Stomach smooth muscle (tissue), 2 donors: Measurements from ENCODE around the gene INTS4.
"Not testable (repeated sequence)": the region's sequence is repeated elsewhere in the genome, so short reads cannot be mapped to it uniquely, and the experiment has no call there.

Source experiments
- H3K27ac ChIP-seq: one replicate; pipeline ENCODE4 v1.7.0; 2013; ENCODE audit warnings: mild to moderate bottlenecking, low read length, inconsistent platforms
- H3K27me3 ChIP-seq, 2 donors: one replicate each; pipeline ENCODE4 v1.7.0; 2013; ENCODE audit warnings: low read length in 2 of 2; ENCODE audit not compliant: insufficient read depth in 2 of 2, control insufficient read depth in 1 of 2
- H3K36me3 ChIP-seq, 2 donors: one replicate each; pipeline ENCODE4 v1.7.0; 2013; ENCODE audit warnings: low read length in 2 of 2; ENCODE audit not compliant: control insufficient read depth in 2 of 2, insufficient read depth in 2 of 2
- H3K4me1 ChIP-seq: one replicate; pipeline ENCODE4 v1.7.0; 2013; ENCODE audit warnings: low read length; ENCODE audit not compliant: control insufficient read depth, insufficient read depth
- H3K4me3 ChIP-seq, 2 donors: one replicate each; pipeline ENCODE4 v1.7.0; 2013; ENCODE audit warnings: low read length in 2 of 2
- H3K9ac ChIP-seq, 2 donors: one replicate each; pipeline ENCODE4 v1.7.0; 2013; ENCODE audit warnings: low read length in 2 of 2, mild to moderate bottlenecking in 1 of 2
- H3K9me3 ChIP-seq, 2 donors: one replicate each; pipeline ENCODE4 v1.7.0; 2013; ENCODE audit warnings: low read length in 2 of 2; ENCODE audit not compliant: control insufficient read depth in 2 of 2
- donor health status: healthy.
- donor health status: Pancreatic carcinoma.

The INTS4 gene

DNA sequence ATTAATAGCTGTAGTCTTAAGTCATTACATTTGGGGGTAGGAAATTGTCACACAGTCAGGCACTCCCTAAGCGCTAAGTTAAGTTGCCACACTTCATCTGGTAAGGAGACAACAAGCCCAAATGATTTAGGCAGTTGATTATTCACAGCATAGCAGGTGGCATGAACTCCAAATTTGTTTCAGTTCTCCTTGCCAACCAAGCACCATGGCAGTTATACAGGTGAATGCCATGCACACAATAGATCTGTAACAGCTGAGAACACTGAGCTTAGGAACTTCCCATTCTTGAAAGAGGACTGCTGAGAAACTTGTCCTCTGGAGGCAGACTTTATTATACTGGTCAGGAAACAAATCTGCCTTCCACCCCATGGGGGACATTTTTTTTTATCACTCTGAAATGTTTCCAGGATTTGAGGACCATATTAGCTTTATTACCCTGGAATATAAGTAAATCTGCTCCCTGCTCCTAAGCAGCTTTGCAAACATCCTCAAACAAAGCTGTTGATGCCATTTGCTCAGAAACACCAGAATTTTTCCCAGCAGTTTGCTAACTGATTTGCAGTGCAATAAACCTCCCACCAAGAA is 5.1 kb upstream of the INTS4 start:
- Histone ChIP-seq H3K9ac (no peak overlapping the region), H3K27me3 (no peaks in the 10 kb centered on the region), H3K36me3 (no peaks in the 10 kb centered on the region), H3K27ac (no peak overlapping the region), H3K4me1 (no peaks in the 10 kb centered on the region), H3K4me3 (no peak overlapping the region), H3K9me3 (no peaks in the 10 kb centered on the region)

- H3K9me3 ChIP-seq, result no peaks in the 10 kb centered on the region
- H3K9ac ChIP-seq, result peak overlapping the region; percentile 67 to 92
- peaks cover 10% of the 10 kb centered on the region for H3K4me1 ChIP-seq
- H3K27me3 ChIP-seq, result no peaks in the 10 kb centered on the region
- H3K36me3 ChIP-seq, result peaks cover 0 to 2% of the 10 kb centered on the region in 2 donors
- peak overlapping the region; percentile 76 to 93 for H3K4me3 ChIP-seq
- H3K27ac ChIP-seq, result no peak overlapping the region
These were observed 566 bp downstream of the INTS4 start for GRCh38 chr11:77993902-77994301.

GRCh38 chr11:77990981-77991380 is 3.5 kb downstream of the INTS4 start:
- H3K27me3 ChIP-seq, result no peaks in the 10 kb centered on the region
- H3K4me3 ChIP-seq, result no peak overlapping the region
- H3K9ac ChIP-seq, result no peak overlapping the region
- peaks cover 3 to 5% of the 10 kb centered on the region in 2 donors for H3K36me3 ChIP-seq
- H3K9me3 ChIP-seq, result no peaks in the 10 kb centered on the region
- no peak overlapping the region for H3K27ac ChIP-seq
- peaks cover 10% of the 10 kb centered on the region for H3K4me1 ChIP-seq

GRCh38 chr11:77986456-77986855 is 8.0 kb downstream of the INTS4 start:
- H3K36me3 ChIP-seq, H3K9ac ChIP-seq, H3K27me3 ChIP-seq, H3K9me3 ChIP-seq, H3K4me1 ChIP-seq, H3K27ac ChIP-seq, H3K4me3 ChIP-seq: not testable (repeated sequence)

DNA sequence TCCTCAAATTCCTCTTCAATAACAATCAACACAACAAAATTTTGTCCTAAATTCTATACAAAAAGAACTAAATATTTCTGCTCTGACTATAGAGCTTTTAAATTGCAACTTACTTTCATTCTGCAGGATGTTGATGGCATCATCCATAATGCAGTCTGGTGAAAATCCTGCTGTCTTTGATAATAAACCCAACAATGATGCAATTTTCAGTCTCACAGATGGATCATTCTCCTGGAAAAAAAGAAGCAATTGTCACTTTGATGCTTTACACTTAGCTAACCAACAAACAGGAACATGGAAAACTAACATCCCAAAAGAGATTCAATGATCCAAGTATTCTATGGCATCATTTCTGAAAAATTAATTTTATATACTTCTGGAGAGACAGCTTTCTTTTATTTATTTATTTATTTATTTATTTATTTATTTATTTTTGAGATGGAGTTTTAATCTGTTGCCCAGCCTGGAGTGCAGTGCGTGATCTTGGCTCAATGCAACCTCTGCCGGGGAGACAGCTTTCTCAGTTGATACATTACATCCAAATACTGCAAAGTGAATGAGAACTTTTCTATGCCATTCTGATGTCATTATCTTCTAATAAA is 13.0 kb downstream of the INTS4 start:
- no peak overlapping the region for H3K9ac ChIP-seq

DNA sequence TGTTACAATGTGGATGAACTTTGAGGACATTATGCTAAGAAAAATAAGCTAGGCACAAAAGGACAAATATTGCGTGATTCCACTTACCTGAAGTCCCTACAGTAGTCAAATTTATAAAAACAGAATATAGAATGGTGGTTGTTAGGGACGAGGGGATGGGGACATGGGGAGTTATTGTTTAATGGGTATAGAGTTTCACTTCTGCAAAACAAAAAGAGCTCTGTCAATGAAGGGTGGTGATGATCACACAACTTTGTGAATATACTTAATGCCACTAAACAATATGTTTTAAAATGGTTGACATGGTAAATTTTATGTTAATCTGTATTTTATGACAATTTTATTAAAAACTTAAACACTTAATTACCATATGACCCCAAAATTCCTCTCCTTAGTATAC is 26.1 kb downstream of the INTS4 start:
- Histone ChIP-seq H3K4me3 (no peak overlapping the region), H3K4me1 (no peaks in the 10 kb centered on the region), H3K27me3 (no peaks in the 10 kb centered on the region), H3K27ac (no peak overlapping the region), H3K9me3 (no peaks in the 10 kb centered on the region), H3K9ac (no peak overlapping the region), H3K36me3 (peaks cover 7% of the 10 kb centered on the region in 2 donors)

More for the DNA sequence above, 13.0 kb downstream of the INTS4 start:
- Histone ChIP-seq H3K27me3 (no peaks in the 10 kb centered on the region), H3K4me1 (no peaks in the 10 kb centered on the region), H3K9me3 (no peaks in the 10 kb centered on the region), H3K36me3 (peaks cover 11 to 12% of the 10 kb centered on the region in 2 donors), H3K4me3 (no peak overlapping the region), H3K27ac (no peak overlapping the region)

DNA sequence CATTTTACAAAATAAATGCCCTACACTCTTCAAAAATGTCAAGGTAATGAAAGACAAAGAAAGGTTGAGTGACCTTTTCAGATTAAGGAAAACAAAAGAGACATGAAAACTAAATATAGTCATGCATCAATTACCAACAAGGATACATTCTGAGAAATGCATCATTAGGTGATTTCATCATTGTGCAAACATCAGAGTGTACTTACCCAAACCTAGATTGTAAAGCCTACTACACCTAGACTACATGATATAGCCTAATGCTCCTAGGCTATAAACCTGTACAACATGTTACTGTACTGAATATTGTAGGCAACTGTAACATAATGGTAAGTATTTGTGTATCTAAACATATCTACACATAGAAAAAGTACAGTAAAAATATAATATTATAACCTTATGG is 26.7 kb downstream of the INTS4 start:
- no peak overlapping the region for H3K9ac ChIP-seq
- H3K27ac ChIP-seq, result no peak overlapping the region
- no peaks in the 10 kb centered on the region for H3K4me1 ChIP-seq
- H3K9me3 ChIP-seq, result no peaks in the 10 kb centered on the region
- no peak overlapping the region for H3K4me3 ChIP-seq
- H3K27me3 ChIP-seq, result no peaks in the 10 kb centered on the region
- peaks cover 7% of the 10 kb centered on the region in 2 donors for H3K36me3 ChIP-seq

DNA sequence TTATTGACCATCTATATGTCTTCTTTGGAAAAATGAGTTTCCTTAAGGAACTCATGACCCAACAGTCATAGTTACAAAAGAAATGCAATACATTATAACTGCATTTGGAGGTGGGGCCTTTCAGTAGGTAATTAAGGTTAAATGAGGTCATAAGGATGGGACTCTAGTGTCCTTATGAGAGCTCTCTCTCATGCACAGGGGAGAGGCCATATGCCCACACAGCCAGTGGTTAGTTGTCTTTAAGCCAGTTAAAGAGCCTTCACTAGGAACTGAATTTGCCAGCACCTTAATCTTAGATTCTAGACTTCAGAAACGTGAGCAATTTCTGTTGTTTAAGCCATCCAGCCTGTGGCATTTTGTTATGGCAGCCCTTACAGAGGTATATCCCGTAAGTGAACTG is 27.3 kb downstream of the INTS4 start:
- Histone ChIP-seq H3K27me3 (no peaks in the 10 kb centered on the region), H3K27ac (no peak overlapping the region)

DNA sequence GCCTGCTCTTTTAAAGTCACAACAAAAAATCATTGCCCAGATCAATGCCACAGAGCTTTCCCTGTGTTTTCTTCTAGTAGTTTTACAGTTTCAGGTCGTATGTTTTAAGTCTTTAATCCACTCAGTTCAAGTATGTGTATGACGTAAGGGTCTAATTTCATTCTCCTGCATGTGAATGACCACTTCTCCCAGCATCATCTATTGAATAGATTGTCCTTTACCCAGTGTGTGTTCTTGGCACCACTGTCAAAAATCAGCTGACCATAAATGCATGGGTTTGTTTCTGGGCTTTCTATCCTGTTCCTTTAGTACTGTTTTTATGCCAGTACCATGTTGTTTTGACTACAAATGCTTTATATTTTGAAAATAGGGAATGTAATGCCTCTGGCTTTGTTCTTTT is 28.1 kb downstream of the INTS4 start:
- H3K9ac ChIP-seq, result no peak overlapping the region
- H3K9me3 ChIP-seq, result no peaks in the 10 kb centered on the region
- H3K27ac ChIP-seq, result no peak overlapping the region
- H3K4me1 ChIP-seq, result no peaks in the 10 kb centered on the region
- H3K36me3 ChIP-seq, result peaks cover 7% of the 10 kb centered on the region in 2 donors
- no peak overlapping the region for H3K4me3 ChIP-seq
- no peaks in the 10 kb centered on the region for H3K27me3 ChIP-seq

More for the DNA sequence above, 27.3 kb downstream of the INTS4 start:
- peaks cover 7% of the 10 kb centered on the region in 2 donors for H3K36me3 ChIP-seq
- no peak overlapping the region for H3K4me3 ChIP-seq
- no peak overlapping the region for H3K9ac ChIP-seq
- H3K4me1 ChIP-seq, result no peaks in the 10 kb centered on the region
- H3K9me3 ChIP-seq, result no peaks in the 10 kb centered on the region

- no peaks in the 10 kb centered on the region for H3K9me3 ChIP-seq
- no peak overlapping the region for H3K4me3 ChIP-seq
- peaks cover 2 to 11% of the 10 kb centered on the region in 2 donors for H3K36me3 ChIP-seq
- no peak overlapping the region for H3K27ac ChIP-seq
- no peaks in the 10 kb centered on the region for H3K4me1 ChIP-seq
- no peaks in the 10 kb centered on the region for H3K27me3 ChIP-seq
- no peak overlapping the region for H3K9ac ChIP-seq
These were observed 35.0 kb downstream of the INTS4 start for GRCh38 chr11:77959434-77959833.

- H3K27me3 ChIP-seq, result not testable (repeated sequence)
These were observed 35.8 kb downstream of the INTS4 start for GRCh38 chr11:77958583-77959177.

More at GRCh38 chr11:77958583-77959177, 35.8 kb downstream of the INTS4 start:
- not testable (repeated sequence) for H3K9me3 ChIP-seq, H3K4me1 ChIP-seq, H3K27ac ChIP-seq, H3K9ac ChIP-seq, H3K4me3 ChIP-seq
- H3K36me3 ChIP-seq, result peaks cover 2 to 11% of the 10 kb centered on the region in 2 donors
